GM12878 (cell line): ENCODE data around the gene BARD1. TPM values are rescaled to one million over a fixed set of nuclear protein-coding genes. Genes with fewer than 3 reads are reported as not detected.

ENCODE experiments used
- ATAC-seq: fragments of 200-7000 bp; cut with Tn5 transposase; 3 replicates; pipeline ENCODE4 v1.9.1; 2020; ENCODE audit warnings: mild to moderate bottlenecking, moderate library complexity
- BruUV-seq: library from RNA; stranded (reverse); fragments of 400-500 nt; replicated peaks from 2 replicates; lab custom pipeline; 2021; lab: Mats Ljungman, UMichigan
- CTCF ChIA-PET: fragments of 300-600 bp; sonication (Branson Sonifier 250); formaldehyde crosslinking; extraction: SDS; loops from one replicate; lab custom pipeline; 2021; ENCODE audit warnings: inconsistent platforms; lab: Yijun Ruan, JAX
- POLR2A ChIA-PET: fragments of 350-600 bp; formaldehyde crosslinking; extraction: SDS; loops from one replicate; lab custom pipeline; 2021; ENCODE audit warnings: inconsistent platforms; lab: Charles Lee
- RAD21 ChIA-PET: fragments of 300-600 bp; sonication (Branson Sonifier 250); formaldehyde crosslinking; loops from one replicate; lab custom pipeline; 2023; ENCODE audit warnings: antibody characterized with exemption; ENCODE audit not compliant: unreplicated experiment; lab: Charles Lee
- SMC1A ChIA-PET: fragments of 300-600 bp; sonication (Branson Sonifier 250); formaldehyde crosslinking; loops from one replicate; lab custom pipeline; 2023; ENCODE audit not compliant: unreplicated experiment, uncharacterized antibody; lab: Charles Lee
- DNase-seq: peaks from one replicate; pipeline ENCODE4 v3.0.0-alpha.2; 2011; ENCODE audit warnings: low read depth, low spot score
- FAIRE-seq: peaks from 3 replicates; lab custom pipeline; 2011; peaks lifted over from hg19 to GRCh38; lab: Jason Lieb, UNC
- H2AFZ ChIP-seq: 2 replicates; pipeline ENCODE4 v1.6.0; 2011; ENCODE audit warnings: low read depth, low read length, control low read depth; ENCODE audit not compliant: control insufficient read depth
- H3K27ac ChIP-seq: 2 replicates; pipeline ENCODE4 v1.5.1; 2011; ENCODE audit warnings: control low read depth; ENCODE audit not compliant: control insufficient read depth, insufficient read depth
- H3K27me3 ChIP-seq, 2 experiments: replicated peaks in 1 of 2; 2 replicates each; pipeline versions ENCODE4 v1.6.0 to v1.6.1; 2011; ENCODE audit warnings: low read length in 1 of 2; ENCODE audit not compliant: control insufficient read depth in 2 of 2, insufficient read depth in 2 of 2
- H3K36me3 ChIP-seq, 2 experiments: 2 replicates each; pipeline ENCODE4 v1.5.1; 2011; ENCODE audit warnings: low read length in 1 of 2; ENCODE audit not compliant: control insufficient read depth in 2 of 2, insufficient read depth in 2 of 2
- H3K4me1 ChIP-seq: 2 replicates; pipeline ENCODE4 v1.6.1; 2011; ENCODE audit warnings: mild to moderate bottlenecking, low read length, moderate library complexity, mixed read lengths; ENCODE audit not compliant: control insufficient read depth, insufficient read depth
- H3K4me2 ChIP-seq: 2 replicates; pipeline ENCODE4 v1.6.0; 2011; ENCODE audit warnings: control low read depth; ENCODE audit not compliant: control insufficient read depth, insufficient read depth
- H3K4me3 ChIP-seq: fragments of 200-600 bp; sonication (generic); 2 replicates; pipeline ENCODE4 v1.5.1; 2016
- H3K79me2 ChIP-seq: 2 replicates; pipeline ENCODE4 v1.6.0; 2011; ENCODE audit warnings: low read length; ENCODE audit not compliant: control insufficient read depth, insufficient read depth
- H3K9ac ChIP-seq: 2 replicates; pipeline ENCODE4 v1.8.0; 2011; ENCODE audit warnings: low read length, control low read depth, mixed read lengths; ENCODE audit not compliant: control insufficient read depth, insufficient read depth
- H3K9me3 ChIP-seq: replicated peaks from 3 replicates; pipeline ENCODE4 v1.5.1; 2011; ENCODE audit warnings: mild to moderate bottlenecking, low read length; ENCODE audit not compliant: control insufficient read depth, insufficient read depth
- H4K20me1 ChIP-seq: 2 replicates; pipeline ENCODE4 v1.6.0; 2011; ENCODE audit not compliant: control insufficient read depth, insufficient read depth
- BMI1 ChIP-seq: fragments of 450-650 bp; IDR thresholded peaks from 2 replicates; pipeline ENCODE4 v1.6.1; 2016; ENCODE audit warnings: mild to moderate bottlenecking, moderate library complexity, borderline replicate concordance
- CHD1 ChIP-seq: IDR thresholded peaks from 2 replicates; pipeline ENCODE4 v1.6.1; 2012; ENCODE audit warnings: low read depth, low read length, improper control_type of control experiment
- CREM ChIP-seq: IDR thresholded peaks from 2 replicates; pipeline ENCODE4 v1.6.1; 2014; ENCODE audit warnings: antibody characterized with exemption, low read depth
- IRF4 ChIP-seq: IDR thresholded peaks from 2 replicates; pipeline ENCODE4 v1.6.1; 2011; ENCODE audit warnings: low read depth, low read length
- MXI1 ChIP-seq: fragments of 150-350 bp; IDR thresholded peaks from 2 replicates; pipeline ENCODE4 v1.6.1; 2011; ENCODE audit warnings: low read depth, mild to moderate bottlenecking, inconsistent platforms, low read length, improper control_type of control experiment
- RCOR1 ChIP-seq: conservative IDR thresholded peaks from 2 replicates; pipeline ENCODE4 v1.6.1; 2012; ENCODE audit warnings: low read depth, low read length, improper control_type of control experiment
- SIX5 ChIP-seq: IDR thresholded peaks from 2 replicates; pipeline ENCODE4 v1.6.1; 2011; ENCODE audit warnings: mild to moderate bottlenecking, low read depth, low read length, moderate library complexity; ENCODE audit not compliant: severe bottlenecking
- ZNF384 ChIP-seq: IDR thresholded peaks from 2 replicates; pipeline ENCODE4 v1.6.1; 2012; ENCODE audit warnings: low read depth, mild to moderate bottlenecking, low read length, improper control_type of control experiment, borderline replicate concordance
- WGBS: methylation state at CpG from one replicate; pipeline ENCODE4 v1.1.6; 2016; ENCODE audit warnings: low lambda C conversion rate; ENCODE audit not compliant: insufficient replicate concordance, insufficient coverage; ENCODE audit errors: missing lambda C conversion rate; 5-methylcytosine and 5-hydroxymethylcytosine counted together
- in situ Hi-C: fragments of 300-500 bp; cut with MboI; formaldehyde crosslinking; loops from 9 replicates; pipeline ENCODE4 v1.14.3; 2018; ENCODE audit warnings: mixed read lengths
- intact Hi-C: fragments of 100-400 bp; cut with micrococcal nuclease; formaldehyde crosslinking; loops from one replicate; pipeline ENCODE4 v1.14.2; 2022; ENCODE audit not compliant: unreplicated experiment
- polyA plus RNA-seq, 11 experiments: library from polyadenylated mRNA; depleted of rRNA in 4 of 11; unstranded in 6 of 11; stranded (reverse) in 5 of 11; fragments of >200 nt; fragmentation: Nextera tagmentation in 4 of 11; fragmentation: Illumina TruSeq in 1 of 11; extraction: Ambion mirVana in 4 of 11; extraction: Trizol in 1 of 11; gene quantifications; 1 replicate in 1 of 11; 2 replicates in 10 of 11; pipeline versions ENCODE4 v1.2.1 to v1.2.3, GENCODE V29; 2011 to 2016; ENCODE audit warnings: inconsistent platforms in 2 of 11, missing spikeins in 2 of 11, low read depth in 1 of 11
- total RNA-seq, 4 experiments: library from RNA; depleted of rRNA in 3 of 4; stranded (reverse); fragments of >200 nt in 3 of 4; fragmentation: Illumina TruSeq in 1 of 4; extraction: Trizol in 1 of 4; gene quantifications; 2 replicates each; pipeline versions ENCODE4 v1.2.1 to v1.2.3, GENCODE V29; 2013 to 2021
- TF ChIP-seq, protein P1 (sequence below): fragments of 450-650 bp; IDR thresholded peaks from 2 replicates; pipeline ENCODE4 v1.6.1; 2017; ENCODE audit warnings: mild to moderate bottlenecking
- TF ChIP-seq, protein P2 (sequence below): fragments of 450-650 bp; IDR thresholded peaks from 2 replicates; pipeline ENCODE4 v1.6.1; 2018; ENCODE audit warnings: borderline replicate concordance, mild to moderate bottlenecking; ENCODE audit not compliant: partially characterized antibody
- TF ChIP-seq, protein P3 (sequence below): fragments of 450-650 bp; IDR thresholded peaks from 2 replicates; pipeline ENCODE4 v1.6.1; 2016; ENCODE audit warnings: mild to moderate bottlenecking

Gene BARD1
- total and polyA plus RNA-seq, 10 of the 15 experiments (the other 5 are each of a cell fraction or from before 2014, with no cell fraction given), result 15.3 to 45.7 (median 31.6) TPM

DNA sequence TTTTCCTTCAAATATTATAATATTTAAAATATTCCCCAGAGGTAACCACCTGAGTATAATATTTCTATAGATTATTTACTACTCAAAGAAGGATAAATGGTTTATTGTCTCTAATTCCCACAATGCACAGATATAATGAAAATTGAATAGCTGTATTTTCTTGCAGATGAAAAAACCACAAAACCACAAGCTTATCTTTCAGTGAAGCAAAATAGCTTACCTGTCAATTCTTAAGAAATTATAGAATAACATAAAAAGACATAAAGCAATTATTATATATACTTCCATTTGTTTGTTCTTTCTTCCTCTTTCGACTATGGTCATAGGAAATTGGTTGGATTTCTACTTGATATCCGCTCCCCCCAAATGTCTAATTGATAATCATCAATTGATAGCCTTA lies 98.8 kb downstream of the BARD1 start (continued):
- TF ChIP-seq, protein P1, sequence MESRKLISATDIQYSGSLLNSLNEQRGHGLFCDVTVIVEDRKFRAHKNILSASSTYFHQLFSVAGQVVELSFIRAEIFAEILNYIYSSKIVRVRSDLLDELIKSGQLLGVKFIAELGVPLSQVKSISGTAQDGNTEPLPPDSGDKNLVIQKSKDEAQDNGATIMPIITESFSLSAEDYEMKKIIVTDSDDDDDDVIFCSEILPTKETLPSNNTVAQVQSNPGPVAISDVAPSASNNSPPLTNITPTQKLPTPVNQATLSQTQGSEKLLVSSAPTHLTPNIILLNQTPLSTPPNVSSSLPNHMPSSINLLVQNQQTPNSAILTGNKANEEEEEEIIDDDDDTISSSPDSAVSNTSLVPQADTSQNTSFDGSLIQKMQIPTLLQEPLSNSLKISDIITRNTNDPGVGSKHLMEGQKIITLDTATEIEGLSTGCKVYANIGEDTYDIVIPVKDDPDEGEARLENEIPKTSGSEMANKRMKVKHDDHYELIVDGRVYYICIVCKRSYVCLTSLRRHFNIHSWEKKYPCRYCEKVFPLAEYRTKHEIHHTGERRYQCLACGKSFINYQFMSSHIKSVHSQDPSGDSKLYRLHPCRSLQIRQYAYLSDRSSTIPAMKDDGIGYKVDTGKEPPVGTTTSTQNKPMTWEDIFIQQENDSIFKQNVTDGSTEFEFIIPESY, result no peak
- no peak for TF ChIP-seq ZNF384
- no peak for TF ChIP-seq CHD1
- no peak for TF ChIP-seq BMI1
- TF ChIP-seq, protein P2, sequence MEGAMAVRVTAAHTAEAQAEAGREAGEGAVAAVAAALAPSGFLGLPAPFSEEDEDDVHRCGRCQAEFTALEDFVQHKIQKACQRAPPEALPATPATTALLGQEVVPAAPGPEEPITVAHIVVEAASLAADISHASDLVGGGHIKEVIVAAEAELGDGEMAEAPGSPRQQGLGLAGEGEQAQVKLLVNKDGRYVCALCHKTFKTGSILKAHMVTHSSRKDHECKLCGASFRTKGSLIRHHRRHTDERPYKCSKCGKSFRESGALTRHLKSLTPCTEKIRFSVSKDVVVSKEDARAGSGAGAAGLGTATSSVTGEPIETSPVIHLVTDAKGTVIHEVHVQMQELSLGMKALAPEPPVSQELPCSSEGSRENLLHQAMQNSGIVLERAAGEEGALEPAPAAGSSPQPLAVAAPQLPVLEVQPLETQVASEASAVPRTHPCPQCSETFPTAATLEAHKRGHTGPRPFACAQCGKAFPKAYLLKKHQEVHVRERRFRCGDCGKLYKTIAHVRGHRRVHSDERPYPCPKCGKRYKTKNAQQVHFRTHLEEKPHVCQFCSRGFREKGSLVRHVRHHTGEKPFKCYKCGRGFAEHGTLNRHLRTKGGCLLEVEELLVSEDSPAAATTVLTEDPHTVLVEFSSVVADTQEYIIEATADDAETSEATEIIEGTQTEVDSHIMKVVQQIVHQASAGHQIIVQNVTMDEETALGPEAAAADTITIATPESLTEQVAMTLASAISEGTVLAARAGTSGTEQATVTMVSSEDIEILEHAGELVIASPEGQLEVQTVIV, result no peak
- TF ChIP-seq, protein P3, sequence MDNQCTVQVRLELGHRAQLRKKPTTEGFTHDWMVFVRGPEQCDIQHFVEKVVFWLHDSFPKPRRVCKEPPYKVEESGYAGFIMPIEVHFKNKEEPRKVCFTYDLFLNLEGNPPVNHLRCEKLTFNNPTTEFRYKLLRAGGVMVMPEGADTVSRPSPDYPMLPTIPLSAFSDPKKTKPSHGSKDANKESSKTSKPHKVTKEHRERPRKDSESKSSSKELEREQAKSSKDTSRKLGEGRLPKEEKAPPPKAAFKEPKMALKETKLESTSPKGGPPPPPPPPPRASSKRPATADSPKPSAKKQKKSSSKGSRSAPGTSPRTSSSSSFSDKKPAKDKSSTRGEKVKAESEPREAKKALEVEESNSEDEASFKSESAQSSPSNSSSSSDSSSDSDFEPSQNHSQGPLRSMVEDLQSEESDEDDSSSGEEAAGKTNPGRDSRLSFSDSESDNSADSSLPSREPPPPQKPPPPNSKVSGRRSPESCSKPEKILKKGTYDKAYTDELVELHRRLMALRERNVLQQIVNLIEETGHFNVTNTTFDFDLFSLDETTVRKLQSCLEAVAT, result no peak
- TF ChIP-seq, all 136 proteins: peak for 0

DNA sequence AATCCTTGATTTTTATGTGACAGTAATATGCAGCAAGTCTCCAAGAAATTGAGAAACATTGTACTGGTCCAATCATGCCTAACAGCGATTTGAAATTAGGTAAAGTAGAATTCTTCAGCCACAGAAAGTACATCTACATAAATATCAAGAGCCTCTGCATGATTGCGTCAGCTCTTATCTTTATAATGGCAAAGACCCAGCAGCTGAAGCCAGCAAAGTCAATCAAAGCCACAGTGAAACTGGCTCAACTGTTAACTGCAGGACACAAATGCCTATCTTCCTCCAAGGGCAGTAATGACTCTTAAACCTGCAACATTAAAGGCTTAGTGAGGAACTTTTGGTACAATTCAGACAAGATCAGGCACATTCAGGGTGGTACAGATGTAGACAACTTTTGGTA lies 102.5 kb downstream of the BARD1 start:
- no peaks in the 10 kb centered on the region for H3K4me1 ChIP-seq
- ChIA-PET RAD21 (no interaction called here), POLR2A (interaction anchor here (1.0 kb wide), 1 partner anchor 17 kb away, joined by 6 read pairs; no protein-coding TSS in a partner anchor), SMC1A (no interaction called here), CTCF (no interaction called here)
- no peaks in the 10 kb centered on the region; the same call in 2 of the 3 replicates for H3K9me3 ChIP-seq
- ATAC-seq (no peak), DNase-seq (no peak), FAIRE-seq (no peak)
- H4K20me1 ChIP-seq, result no peaks in the 10 kb centered on the region
- H3K36me3 ChIP-seq, result no peaks in the 10 kb centered on the region
- intact Hi-C loops, result no loop called here
- TF ChIP-seq IRF4 (no peak), RCOR1 (no peak), SIX5 (no peak), CREM (no peak), MXI1 (no peak)
- H3K27me3 ChIP-seq, result no peaks in the 10 kb centered on the region
- no peak overlapping the region for H2AFZ ChIP-seq
- no peak overlapping the region for H3K27ac ChIP-seq
- no peak overlapping the region for H3K9ac ChIP-seq
- H3K79me2 ChIP-seq, result no peaks in the 10 kb centered on the region
- BruUV-seq, result no TSS peak
- in situ Hi-C loops, result no loop called here
- WGBS, result 62% methylated on average over 2 of the region's 2 CpGs
- no peak overlapping the region for H3K4me3 ChIP-seq
- no peak overlapping the region for H3K4me2 ChIP-seq
